SK-N-SH treated with all-trans-retinoic acid at 6 μM for 48 hours (cell line): Measurements from ENCODE around the gene DPRX.

Source experiments
- PATZ1 ChIP-seq: fragments of 250-450 bp; sonication (Bioruptor Pico); IDR thresholded peaks from 2 replicates; pipeline ENCODE4 v1.8.0; 2020; ENCODE audit warnings: mild to moderate bottlenecking, moderate library complexity, borderline replicate concordance
- TOX ChIP-seq: fragments of 250-450 bp; sonication (Bioruptor Pico); IDR thresholded peaks from 2 replicates; pipeline ENCODE4 v1.8.0; 2021; ENCODE audit warnings: mild to moderate bottlenecking, moderate library complexity, borderline replicate concordance
- ZC3H10 ChIP-seq: fragments of 250-450 bp; sonication (Bioruptor Pico); IDR thresholded peaks from 2 replicates; pipeline ENCODE4 v1.5.1; 2021; ENCODE audit warnings: mild to moderate bottlenecking, moderate library complexity
- ZFP3 ChIP-seq: fragments of 250-450 bp; sonication (Bioruptor Pico); IDR thresholded peaks from 2 replicates; pipeline ENCODE4 v1.5.0; 2020; ENCODE audit warnings: mild to moderate bottlenecking, moderate library complexity
- ZFP30 ChIP-seq: fragments of 450-650 bp; formaldehyde crosslinking; IDR thresholded peaks from 2 replicates; pipeline ENCODE4 v1.5.0; 2022; ENCODE audit warnings: mild to moderate bottlenecking, moderate library complexity
- ZNF8 ChIP-seq: fragments of 450-650 bp; formaldehyde crosslinking; IDR thresholded peaks from 2 replicates; pipeline ENCODE4 v1.5.0; 2020; ENCODE audit warnings: mild to moderate bottlenecking, moderate library complexity

GRCh38 chr19:53634768-53635167 is 3.0 kb downstream of the DPRX start:
- no peak for TF ChIP-seq ZFP3 (CRISPR knock-in tag)
- TF ChIP-seq ZC3H10 = no peak
- no peak for TF ChIP-seq TOX
- TF ChIP-seq PATZ1 (CRISPR knock-in tag) = no peak
- TF ChIP-seq ZFP30 = no peak
- TF ChIP-seq ZNF8 (CRISPR knock-in tag) = no peak
